HS-5 (cell line): ENCODE measurements around the gene SPATA24.
"Not testable (repeated sequence)": the region's sequence is repeated elsewhere in the genome, so short reads cannot be mapped to it uniquely, and the experiment has no call there.

ENCODE experiments used
- DNase-seq: peaks from one replicate; pipeline ENCODE4 v3.0.0-alpha.2; 2012; ENCODE audit warnings: low read depth

Gene SPATA24

GRCh38 chr5:139382807-139383206 lies 21.1 kb downstream of the SPATA24 start:
- no peak for DNase-seq

GRCh38 chr5:139381837-139382761 lies 21.8 kb downstream of the SPATA24 start:
- no peak for DNase-seq

DNA sequence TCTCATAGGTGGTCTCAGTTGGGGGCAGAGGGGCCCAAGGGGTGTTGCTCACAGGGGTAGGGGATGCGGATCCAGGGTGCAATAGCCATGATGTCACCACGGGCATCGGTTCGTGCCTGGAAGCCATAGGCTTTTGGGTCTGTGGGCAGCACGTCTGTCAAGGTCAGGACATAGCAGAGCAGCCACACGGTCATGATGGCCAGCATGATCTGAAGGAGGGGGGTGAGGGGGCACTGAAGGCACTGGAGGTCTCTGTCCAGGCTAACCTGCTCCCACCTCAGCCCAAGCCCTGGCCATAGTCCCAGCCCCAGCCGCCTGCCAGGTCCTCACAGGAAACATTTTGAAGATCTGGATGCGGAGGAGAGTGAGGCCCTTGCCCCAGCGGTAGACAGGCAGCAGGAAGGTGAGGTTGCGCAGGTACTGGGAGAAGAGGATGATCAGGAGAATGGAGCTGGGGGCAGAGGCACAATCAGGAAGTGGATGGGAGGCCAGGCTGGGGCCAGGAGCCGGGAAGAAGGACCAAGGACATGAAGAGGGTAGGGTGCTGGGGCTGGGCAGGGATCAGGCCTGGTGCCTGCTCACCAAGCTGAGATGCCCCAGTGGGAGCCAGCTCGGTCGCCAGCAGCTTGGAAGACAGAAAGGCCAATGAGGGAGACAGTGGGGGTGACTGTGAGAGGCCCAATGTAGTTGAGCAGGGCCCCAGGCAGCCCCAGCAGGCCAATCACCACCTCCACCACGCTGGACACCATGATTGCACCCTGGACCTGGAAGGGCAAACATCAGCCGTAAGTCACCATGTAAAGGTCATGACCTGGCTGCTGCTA lies 24.1 kb downstream of the SPATA24 start:
- DNase-seq = no peak

GRCh38 chr5:139378941-139379361 lies 24.9 kb downstream of the SPATA24 start:
- DNase-seq = no peak

- no peak for DNase-seq
Measured at GRCh38 chr5:139378101-139378825, 25.6 kb downstream of the SPATA24 start.

DNA sequence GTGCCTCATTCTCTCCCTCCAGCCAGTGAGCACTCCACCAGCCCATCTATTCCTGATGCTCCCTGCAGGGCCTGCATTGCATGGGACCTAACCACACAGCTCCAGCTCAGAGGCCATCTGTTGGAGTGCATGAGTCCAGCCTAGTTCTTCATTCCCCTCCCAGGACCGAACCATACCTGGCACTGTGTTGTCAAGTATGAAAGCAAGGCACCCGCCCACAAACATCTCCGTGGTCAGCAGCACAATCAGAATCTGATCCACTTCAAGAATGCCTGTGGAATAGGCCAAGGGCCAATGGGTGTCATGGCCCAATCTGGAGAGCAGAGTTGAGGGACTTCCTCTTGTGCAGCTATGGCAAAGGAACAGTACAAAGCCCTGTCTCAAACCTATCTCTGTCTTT lies 26.7 kb downstream of the SPATA24 start:
- DNase-seq = no peak

GRCh38 chr5:139376364-139376763 lies 27.5 kb downstream of the SPATA24 start:
- DNase-seq = no peak

DNA sequence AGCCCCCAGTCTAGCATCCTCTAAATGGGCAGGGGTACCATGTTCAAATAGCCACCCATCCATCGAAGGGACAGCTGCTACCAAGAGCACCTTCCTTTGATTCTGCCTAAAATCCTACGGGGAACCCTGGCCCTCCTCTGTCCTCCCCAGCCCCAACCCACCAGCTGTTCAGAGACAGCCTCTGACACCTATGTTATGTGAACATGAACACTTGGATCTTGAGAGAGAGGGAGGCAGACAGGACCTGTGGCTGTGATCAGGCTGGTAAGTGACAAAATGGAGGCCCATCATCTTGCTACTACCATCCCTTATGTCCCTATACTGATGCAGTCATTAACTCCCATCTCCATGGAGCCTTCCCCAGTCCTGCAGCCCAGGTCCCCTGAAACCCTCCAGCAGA lies 29.0 kb downstream of the SPATA24 start:
- DNase-seq = no peak

DNA sequence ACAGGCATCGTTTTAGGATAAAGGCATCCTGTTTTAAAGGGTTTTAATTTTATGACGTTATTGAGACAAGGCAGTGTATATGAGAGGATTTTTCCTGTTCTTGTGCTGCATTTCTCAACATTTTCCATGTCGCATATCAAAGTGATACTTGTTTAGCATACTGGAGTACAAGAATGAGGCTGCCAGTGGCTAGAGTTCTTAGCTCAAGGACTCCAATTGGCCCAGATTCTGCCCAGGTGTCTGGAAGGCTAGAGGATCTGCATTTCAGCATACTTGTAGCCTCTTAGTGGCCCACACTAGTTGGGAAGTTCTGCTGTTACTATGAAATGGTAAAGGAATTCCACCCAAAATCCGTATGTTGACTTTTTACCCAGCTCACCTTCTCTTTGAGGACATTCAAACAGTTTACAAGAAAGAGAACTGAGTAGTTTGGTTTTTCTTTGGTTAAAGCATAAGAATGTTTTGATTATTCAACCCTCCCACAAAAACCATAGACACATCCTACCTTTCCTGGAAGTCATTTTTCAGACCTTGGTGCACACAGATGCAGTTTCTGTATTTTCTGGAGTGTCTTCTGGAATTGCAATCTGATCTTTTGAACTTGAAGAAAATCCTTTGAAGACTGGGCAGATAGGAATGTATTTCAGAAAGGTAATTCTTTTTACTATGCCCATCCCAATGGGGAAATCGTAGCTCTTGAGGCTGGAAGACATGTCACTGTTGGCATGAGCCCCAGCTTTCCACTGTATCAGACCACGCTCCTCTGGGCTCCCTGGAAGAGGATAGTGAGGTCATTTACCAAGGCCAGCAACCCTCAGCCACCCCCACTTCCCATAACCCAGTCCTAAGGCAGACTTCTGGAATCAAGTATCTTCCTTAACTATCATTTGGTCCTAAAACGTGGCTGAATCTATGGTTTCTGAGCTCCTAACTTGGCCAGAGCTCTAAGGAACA lies 32.1 kb downstream of the SPATA24 start:
- DNase-seq = no peak

DNA sequence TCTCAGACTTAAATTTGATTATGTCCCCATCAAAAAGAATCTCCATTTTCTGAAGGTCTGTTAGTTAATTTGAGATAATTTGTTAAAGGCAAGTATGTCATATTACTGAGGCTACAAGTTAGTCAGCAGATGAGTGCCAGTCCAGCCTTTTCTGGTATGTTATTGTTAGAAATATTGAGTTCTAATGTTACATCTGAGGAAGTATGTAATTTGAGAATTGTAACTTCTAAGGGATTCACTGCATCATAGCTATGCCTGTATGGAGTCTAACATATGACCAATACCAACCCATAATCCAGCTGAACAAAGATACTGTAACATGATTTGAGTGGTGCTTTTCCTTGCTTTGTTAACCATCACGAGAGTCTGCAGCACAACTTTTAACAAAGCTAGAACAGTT lies 34.7 kb downstream of the SPATA24 start:
- DNase-seq = no peak

DNA sequence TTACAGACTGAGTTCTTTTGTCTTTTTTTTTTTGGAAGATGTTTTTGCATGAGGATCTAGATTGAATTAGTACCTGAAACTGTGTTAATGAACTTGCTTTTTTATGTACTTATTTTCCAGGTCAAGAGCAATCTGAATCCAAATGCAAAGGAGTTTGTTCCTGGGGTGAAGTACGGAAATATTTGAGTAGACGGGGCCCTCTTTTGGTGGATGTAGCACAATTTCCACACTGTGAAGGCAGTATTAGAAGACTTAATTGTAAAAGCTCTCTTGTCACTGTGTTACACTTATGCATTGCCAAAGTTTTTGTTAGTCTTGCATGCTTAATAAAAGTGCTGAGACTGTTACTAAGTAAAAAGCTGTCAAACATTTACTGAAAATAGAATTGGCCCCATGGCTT lies 35.3 kb downstream of the SPATA24 start:
- no peak for DNase-seq

DNA sequence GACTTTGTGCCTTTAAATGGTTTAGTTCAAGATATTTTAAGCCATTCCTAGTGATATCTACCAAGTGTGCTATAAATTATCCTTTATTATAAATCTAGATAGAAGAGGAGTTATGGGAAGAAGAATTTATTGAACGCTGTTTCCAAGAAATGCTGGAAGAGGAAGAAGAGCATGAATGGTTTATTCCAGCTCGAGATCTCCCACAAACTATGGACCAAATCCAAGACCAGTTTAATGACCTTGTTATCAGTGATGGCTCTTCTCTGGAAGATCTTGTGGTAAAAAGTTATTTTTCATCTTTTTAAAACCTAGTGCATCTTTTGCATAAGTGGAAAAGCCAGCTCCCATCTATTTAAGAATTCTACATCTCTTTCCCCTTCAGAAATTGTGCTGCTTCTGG lies 39.4 kb downstream of the SPATA24 start:
- no peak for DNase-seq

DNA sequence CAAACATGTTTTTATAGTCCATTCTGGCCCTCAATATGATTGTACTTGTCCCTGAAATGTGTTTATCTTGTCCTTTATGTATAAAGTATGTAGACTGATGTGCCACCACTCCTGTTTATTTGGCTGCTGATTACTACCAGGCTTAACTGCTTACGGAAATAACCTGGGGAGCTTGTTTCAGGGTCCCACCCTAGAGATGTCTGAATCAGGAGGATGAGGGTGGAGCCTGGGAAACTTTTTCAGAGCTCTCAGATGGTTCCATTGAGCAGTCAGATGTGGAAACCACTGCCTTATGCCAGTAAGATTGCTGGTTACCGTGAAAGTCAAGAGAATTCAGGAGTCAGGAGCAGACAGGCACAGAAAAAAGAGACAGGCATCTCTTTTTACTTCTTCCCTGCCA lies 40.0 kb downstream of the SPATA24 start:
- no peak for DNase-seq

- DNase-seq = no peak
Measured at GRCh38 chr5:139361835-139362429, 42.0 kb downstream of the SPATA24 start.

DNA sequence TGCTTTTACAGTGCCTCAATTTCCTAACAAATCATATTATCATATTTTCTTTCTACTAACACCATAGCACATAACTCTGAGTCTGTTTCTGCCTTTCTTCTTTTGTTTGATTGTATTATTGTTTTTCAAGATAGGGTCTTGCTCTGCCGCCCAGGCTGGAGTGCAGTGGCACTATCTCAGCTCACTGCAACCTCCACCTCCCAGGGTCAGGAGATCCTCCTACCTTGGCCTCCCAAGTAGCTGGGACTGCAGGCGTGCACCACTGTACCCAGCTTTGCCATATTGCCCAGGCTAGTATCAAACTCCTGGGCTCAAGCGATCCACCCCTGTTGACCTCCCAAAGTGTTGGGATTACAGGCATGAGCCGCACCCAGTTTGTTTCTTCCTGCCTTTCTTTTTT lies 43.5 kb downstream of the SPATA24 start:
- no peak for DNase-seq

GRCh38 chr5:139358064-139358463 lies 45.8 kb downstream of the SPATA24 start:
- no peak for DNase-seq

- DNase-seq = not testable (repeated sequence)
Measured at GRCh38 chr5:139355900-139356299, 48.0 kb downstream of the SPATA24 start.

GRCh38 chr5:139354186-139354585 lies 49.7 kb downstream of the SPATA24 start:
- no peak for DNase-seq

- not testable (repeated sequence) for DNase-seq
Measured at GRCh38 chr5:139347863-139348262, 56.0 kb downstream of the SPATA24 start.
